ENCODE data around the gene B4GAT1. TPM values are rescaled to one million over a fixed set of nuclear protein-coding genes. Genes with fewer than 3 reads are reported as not detected.

The B4GAT1 gene
- total RNA-seq, 4 donors from 2014 or later = 39.7 to 62.0 (median 47.6) TPM

GRCh38 chr11:66341502-66342126 lies 5.8 kb downstream of the B4GAT1 start:
- Histone ChIP-seq H3K36me3 (peaks cover 0 to 58% of the 10 kb centered on the region in 2 donors), H3K4me1 (peaks cover 0 to 45% (median 31%) of the 10 kb centered on the region in 3 donors), H3K27me3 (no peaks in the 10 kb centered on the region), H3K27ac (no peak overlapping the region), H3K4me3 (no peak overlapping the region), H3K9me3 (no peaks in the 10 kb centered on the region)
- no peak for ATAC-seq
- WGBS, 2 donors (ENCODE audit: low coverage in 1 of 2) = 75 to 91% methylated on average over 2 to 8 of the region's 21 CpGs
- TF ChIP-seq CTCF (IDR thresholded peaks at IDR 0.05) = no peak
- TF ChIP-seq POLR2A (IDR thresholded peaks at IDR 0.05) = no peak
- no peak for TF ChIP-seq POLR2AphosphoS5 (IDR thresholded peaks at IDR 0.05)

- H3K9me3 ChIP-seq = no peaks in the 10 kb centered on the region
- H3K36me3 ChIP-seq = peaks cover 0 to 58% of the 10 kb centered on the region in 2 donors
- no peak overlapping the region for H3K27ac ChIP-seq
- ATAC-seq = no peak
- 79 to 100% methylated on average over 5 to 7 of the region's 28 CpGs for WGBS, 2 donors (ENCODE audit: low coverage in 1 of 2)
- peaks cover 0 to 45% (median 27%) of the 10 kb centered on the region in 3 donors for H3K4me1 ChIP-seq
- H3K27me3 ChIP-seq = no peaks in the 10 kb centered on the region
- TF ChIP-seq POLR2AphosphoS5 (IDR thresholded peaks at IDR 0.05) (no peak), CTCF (IDR thresholded peaks at IDR 0.05) (no peak)
- H3K4me3 ChIP-seq = no peak overlapping the region
These were observed 6.6 kb downstream of the B4GAT1 start for GRCh38 chr11:66340596-66341501.

GRCh38 chr11:66339686-66340483 lies 7.5 kb downstream of the B4GAT1 start:
- no peak for ATAC-seq
- Histone ChIP-seq H3K4me3 (no peak overlapping the region), H3K27ac (no peak overlapping the region), H3K27me3 (no peaks in the 10 kb centered on the region), H3K9me3 (no peaks in the 10 kb centered on the region), H3K4me1 (peaks cover 0 to 46% (median 28%) of the 10 kb centered on the region in 3 donors), H3K36me3 (peaks cover 0 to 58% of the 10 kb centered on the region in 2 donors)
- TF ChIP-seq POLR2AphosphoS5 (IDR thresholded peaks at IDR 0.05) = no peak
- no peak for TF ChIP-seq CTCF (IDR thresholded peaks at IDR 0.05)
- TF ChIP-seq POLR2A (IDR thresholded peaks at IDR 0.05) = no peak
- no peak for TF ChIP-seq EP300 (IDR thresholded peaks at IDR 0.05)
- WGBS, 2 donors (ENCODE audit: low coverage in 1 of 2) = 27 to 69% methylated on average over 3 to 5 of the region's 14 CpGs

GRCh38 chr11:66339162-66339675 lies 8.2 kb downstream of the B4GAT1 start:
- no peaks in the 10 kb centered on the region for H3K27me3 ChIP-seq
- peaks cover 0 to 63% of the 10 kb centered on the region in 2 donors for H3K36me3 ChIP-seq
- peaks cover 0 to 47% (median 31%) of the 10 kb centered on the region in 3 donors for H3K4me1 ChIP-seq
- H3K27ac ChIP-seq = no peak overlapping the region
- no peak overlapping the region for H3K4me3 ChIP-seq
- no peak for ATAC-seq
- TF ChIP-seq EP300 (IDR thresholded peaks at IDR 0.05) (no peak), POLR2A (IDR thresholded peaks at IDR 0.05) (no peak), CTCF (IDR thresholded peaks at IDR 0.05) (no peak), POLR2AphosphoS5 (IDR thresholded peaks at IDR 0.05) (no peak)
- 68 to 69% methylated on average over 3 to 6 of the region's 6 CpGs for WGBS, 2 donors (ENCODE audit: low coverage in 1 of 2)
- no peaks in the 10 kb centered on the region for H3K9me3 ChIP-seq

Measured in gastroesophageal sphincter (tissue), 4 donors.